HG03342 (cell line): ENCODE data around the gene TRPC4.

Experiments used
- ATAC-seq: cut with Tn5 transposase; IDR thresholded peaks from one replicate; pipeline ENCODE4 v1.9.1; 2021; ENCODE audit warnings: mild to moderate bottlenecking, moderate library complexity; ENCODE audit not compliant: unreplicated experiment

TRPC4 gene

GRCh38 chr13:37663724-37664123 is 205.8 kb downstream of the TRPC4 start:
- ATAC-seq, result no peak

- no peak for ATAC-seq
These were observed 206.9 kb downstream of the TRPC4 start for GRCh38 chr13:37662624-37663023.

GRCh38 chr13:37657956-37658355 is 211.6 kb downstream of the TRPC4 start:
- no peak for ATAC-seq

DNA sequence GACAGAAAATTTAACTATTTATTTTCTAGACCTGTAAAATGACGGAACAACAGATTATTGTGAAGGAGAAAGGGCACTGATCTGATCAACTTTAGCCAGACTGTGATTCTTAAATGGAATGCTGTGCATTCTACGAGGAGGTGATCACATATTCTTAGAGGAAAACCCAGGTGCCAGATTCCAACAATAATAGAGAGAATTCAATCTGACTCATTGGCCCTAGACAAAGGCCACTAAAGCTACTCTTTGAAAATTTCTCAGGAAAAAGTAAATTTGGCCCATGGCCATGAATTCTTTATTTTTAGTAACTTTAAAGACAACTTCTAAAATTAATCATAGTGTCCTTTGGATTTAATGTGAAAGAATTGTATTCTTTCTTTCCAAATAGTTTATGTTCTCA is 212.4 kb downstream of the TRPC4 start:
- no peak for ATAC-seq

DNA sequence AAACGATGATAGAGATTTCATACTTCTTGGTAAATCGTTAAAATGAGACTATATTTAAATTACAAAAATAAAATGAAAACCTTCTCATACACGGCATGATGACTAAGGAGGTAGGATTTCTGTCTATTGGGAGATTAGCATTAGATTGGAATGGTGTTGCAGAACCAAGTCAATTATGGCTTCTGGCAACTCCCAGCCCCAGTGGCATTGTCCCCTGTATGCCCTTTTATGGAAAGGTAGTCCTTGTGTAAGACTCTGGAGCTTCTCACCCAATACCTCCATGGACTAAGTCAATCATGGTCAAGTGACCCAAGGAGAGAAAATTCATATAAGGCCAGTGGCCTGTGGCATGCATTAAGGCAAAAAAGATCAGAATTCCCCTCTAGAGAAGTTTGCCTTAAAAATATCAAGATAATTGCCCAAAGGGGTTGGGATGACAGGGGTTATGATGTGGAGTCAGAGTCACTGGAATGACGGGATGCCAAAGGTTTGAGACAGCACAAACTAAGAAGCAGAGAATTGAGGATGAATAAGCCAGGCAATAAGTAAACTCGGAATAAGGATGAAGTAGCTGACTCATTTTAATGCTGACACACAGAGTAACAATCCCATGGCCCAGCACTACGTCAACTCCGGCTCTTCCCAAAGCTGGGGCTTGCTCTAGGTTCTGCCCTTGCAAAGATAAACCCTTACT is 213.2 kb downstream of the TRPC4 start:
- ATAC-seq, result no peak

GRCh38 chr13:37652596-37652995 is 217.0 kb downstream of the TRPC4 start:
- no peak for ATAC-seq

- no peak for ATAC-seq
These were observed 217.7 kb downstream of the TRPC4 start for GRCh38 chr13:37651891-37652290.

- ATAC-seq, result no peak
These were observed 221.0 kb downstream of the TRPC4 start for GRCh38 chr13:37648609-37649008.

DNA sequence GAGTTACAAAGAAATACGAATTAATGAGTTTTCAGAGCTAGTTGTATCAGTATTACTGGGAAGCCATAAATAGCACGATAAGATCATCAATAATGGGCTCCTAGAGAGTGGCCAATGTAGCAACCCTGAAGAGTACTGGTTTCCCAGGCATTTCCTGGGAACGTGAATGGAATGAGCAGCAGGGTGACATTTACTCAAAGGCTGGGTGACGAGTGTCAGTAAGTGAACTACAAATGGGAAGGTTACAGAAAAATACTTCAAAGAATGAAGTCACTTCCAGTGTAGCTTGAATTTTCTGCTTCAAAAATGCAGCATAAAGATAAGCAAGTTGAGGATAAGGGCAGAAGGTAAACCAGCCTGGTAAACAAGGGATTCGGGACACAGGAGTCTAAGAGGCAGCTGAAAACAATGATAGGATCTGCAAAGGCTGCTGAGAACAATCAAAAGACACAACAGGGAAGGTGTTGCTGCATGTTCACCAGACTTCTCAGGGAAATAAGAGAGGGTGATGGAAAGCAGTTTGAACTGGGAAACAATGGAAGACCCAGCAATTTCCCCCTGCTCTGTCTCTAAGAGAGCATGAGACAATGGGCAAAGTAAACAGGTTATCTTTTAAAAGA is 222.4 kb downstream of the TRPC4 start:
- no peak for ATAC-seq

- no peak for ATAC-seq
These were observed 223.0 kb downstream of the TRPC4 start for GRCh38 chr13:37646531-37646930.

DNA sequence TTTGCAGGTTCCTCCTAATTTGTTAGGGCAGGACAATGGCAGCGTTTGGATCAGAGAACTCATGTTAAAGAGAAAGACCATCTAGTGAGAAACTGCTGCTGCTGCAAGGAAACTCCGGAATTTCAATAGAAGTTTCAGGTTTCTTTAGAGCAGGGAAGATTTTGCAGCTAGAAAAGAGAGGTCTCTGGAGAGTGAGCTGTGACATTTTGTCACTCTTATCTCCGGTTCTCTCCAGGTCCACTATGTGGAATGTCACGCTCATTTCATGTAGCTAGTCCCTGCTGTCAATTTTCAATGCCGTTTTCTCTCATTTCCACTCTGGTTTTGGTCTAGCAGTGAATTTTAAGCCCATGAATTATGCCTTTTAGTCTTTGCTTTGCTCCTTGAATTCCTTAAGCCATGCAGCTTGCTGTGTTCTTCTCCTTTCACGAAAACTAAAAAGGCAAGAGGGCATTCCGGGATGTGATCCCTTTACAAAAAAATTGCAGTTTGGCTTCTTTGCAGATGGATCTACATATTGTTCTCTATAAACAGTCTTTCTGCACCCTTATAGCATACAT is 224.3 kb downstream of the TRPC4 start:
- ATAC-seq, result no peak

- ATAC-seq, result no peak
These were observed 228.2 kb downstream of the TRPC4 start for GRCh38 chr13:37641391-37641790.

DNA sequence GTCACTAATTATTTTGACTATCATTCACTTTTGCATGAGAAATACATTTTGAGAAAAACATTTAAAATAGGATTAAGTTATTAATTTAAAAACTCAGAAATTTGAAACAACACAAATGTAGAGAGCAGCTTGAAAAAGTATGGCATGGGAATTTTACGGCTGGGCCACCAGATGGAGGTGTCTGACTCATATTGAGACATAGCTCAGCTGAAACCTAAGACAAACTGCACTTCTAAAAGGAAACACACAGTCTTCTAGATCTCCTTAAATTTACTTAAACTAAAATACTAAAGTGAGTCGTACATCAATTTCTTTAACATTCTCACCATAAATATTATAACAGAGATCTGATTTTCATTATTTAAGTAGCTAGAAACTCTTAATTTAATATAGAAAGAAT is 229.1 kb downstream of the TRPC4 start:
- ATAC-seq, result no peak

- no peak for ATAC-seq
These were observed 232.9 kb downstream of the TRPC4 start for GRCh38 chr13:37636701-37637100.

DNA sequence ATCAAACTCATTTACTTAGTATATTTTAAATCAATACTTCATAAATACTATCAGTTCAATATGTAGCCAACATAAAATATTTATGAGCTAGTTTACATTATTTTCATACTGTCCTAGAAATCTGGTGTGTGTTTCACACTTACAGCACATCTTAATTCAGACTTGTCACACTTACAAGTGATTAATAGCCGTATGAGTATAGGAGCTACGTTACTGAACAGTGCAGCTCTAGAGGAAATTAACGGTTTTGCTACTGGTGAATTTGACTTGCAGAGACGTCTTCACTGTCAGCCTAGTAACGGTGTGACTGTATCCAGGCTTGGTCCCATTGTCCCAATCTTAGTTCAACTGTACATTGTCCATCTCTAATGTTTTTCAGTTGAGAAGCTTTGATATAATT is 237.3 kb downstream of the TRPC4 start:
- ATAC-seq, result no peak

- no peak for ATAC-seq
These were observed 242.1 kb downstream of the TRPC4 start for GRCh38 chr13:37627428-37627827.

DNA sequence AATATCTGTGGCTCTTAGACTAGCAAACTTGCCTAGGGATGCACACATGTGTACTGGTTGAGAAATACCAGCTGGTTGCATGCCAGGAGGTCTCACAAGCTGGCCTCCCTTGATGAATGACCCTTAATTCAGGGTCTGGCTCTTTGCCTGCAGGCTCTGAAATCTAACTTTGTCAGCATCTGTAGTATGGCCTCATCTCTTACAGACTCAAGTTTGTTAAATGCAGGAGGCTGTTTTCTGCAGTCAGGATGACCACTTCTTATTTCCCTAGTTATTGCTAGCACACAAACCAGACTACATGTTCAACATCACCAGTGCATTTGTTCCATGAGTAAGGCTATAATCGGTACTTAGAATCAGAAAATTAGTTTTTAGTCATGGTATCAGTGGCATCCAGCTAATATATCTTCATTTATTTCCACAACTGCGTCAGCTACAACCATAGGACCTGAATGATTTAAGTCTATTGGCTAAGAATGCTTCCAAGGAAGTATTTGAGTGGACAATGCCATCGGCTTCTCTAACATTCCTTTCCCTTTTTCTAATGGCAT is 247.7 kb downstream of the TRPC4 start:
- no peak for ATAC-seq

- no peak for ATAC-seq
These were observed 251.0 kb downstream of the TRPC4 start for GRCh38 chr13:37618554-37618953.

- ATAC-seq, result no peak
These were observed 252.4 kb downstream of the TRPC4 start for GRCh38 chr13:37617173-37617572.

DNA sequence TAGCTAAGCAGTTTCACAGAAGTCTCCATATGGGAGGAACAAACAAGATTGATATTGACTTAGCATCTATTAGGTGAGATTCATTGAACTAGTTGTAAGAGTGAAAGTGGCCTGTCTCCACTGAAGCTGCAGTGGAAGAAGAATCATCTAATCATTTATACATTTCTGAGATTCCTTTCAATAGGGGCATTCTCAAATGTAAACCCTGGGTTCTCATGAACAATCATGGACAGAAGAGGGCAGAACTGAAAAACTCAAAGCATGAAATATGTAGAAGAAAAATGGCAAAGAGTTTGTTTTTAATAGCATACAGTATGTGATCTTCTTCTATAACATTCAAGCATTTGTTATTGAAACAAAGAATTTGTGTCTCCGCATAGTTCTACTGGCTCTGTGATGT is 253.4 kb downstream of the TRPC4 start:
- no peak for ATAC-seq

DNA sequence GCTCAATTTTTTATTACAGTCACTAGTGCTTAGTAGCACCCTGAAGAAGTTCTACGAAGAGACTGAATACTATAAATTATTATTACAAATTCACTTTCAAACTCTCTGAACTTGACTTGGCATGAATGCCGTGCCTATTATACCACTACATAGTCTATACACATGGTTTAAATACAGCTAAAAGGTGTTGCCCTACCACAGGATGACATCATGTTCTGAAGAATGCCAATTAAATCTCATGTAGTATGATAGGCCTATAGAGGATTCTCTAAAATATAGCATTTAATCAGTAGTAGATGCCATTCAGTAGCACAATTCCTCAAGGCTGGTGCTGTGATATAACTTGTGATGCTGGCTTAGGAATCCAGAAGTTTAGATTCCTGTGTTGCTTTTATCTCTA is 254.3 kb downstream of the TRPC4 start:
- ATAC-seq, result no peak

GRCh38 chr13:37613638-37614037 is 255.9 kb downstream of the TRPC4 start:
- ATAC-seq, result no peak
